H1 (cell line): ENCODE measurements around the gene CKAP4. TPM values are rescaled to one million over a fixed set of nuclear protein-coding genes. Genes with fewer than 3 reads are reported as not detected.

Experiments used
- CTCF ChIA-PET: fragments of 300-600 bp; sonication (Branson Sonifier 250); formaldehyde crosslinking; loops from one replicate; lab custom pipeline; 2021; ENCODE audit not compliant: partially characterized antibody; lab: Charles Lee
- POLR2A ChIA-PET: fragments of 300-600 bp; sonication (Branson Sonifier 250); formaldehyde crosslinking; loops from one replicate; lab custom pipeline; 2021; ENCODE audit warnings: inconsistent platforms; ENCODE audit not compliant: partially characterized antibody; lab: Charles Lee
- DNase-seq, 2 experiments: peaks; one replicate each; pipeline versions ENCODE4 v3.0.0 to v3.0.0-alpha.2; 2010 to 2022; ENCODE audit warnings: low spot score in 2 of 2, low read depth in 1 of 2, mixed read lengths in 1 of 2
- FAIRE-seq: peaks from 2 replicates; lab custom pipeline; 2011; peaks lifted over from hg19 to GRCh38; lab: Jason Lieb, UNC
- H2AFZ ChIP-seq: 2 replicates; pipeline ENCODE4 v1.8.1; 2012; ENCODE audit warnings: low read length, inconsistent platforms
- H2AK5ac ChIP-seq: 2 replicates; pipeline ENCODE4 v1.6.1; 2013; ENCODE audit warnings: low read depth, low read length
- H2BK120ac ChIP-seq: replicated peaks from 2 replicates; pipeline ENCODE3; 2013; ENCODE audit warnings: low read depth, low read length, inconsistent platforms
- H2BK12ac ChIP-seq: 2 replicates; pipeline ENCODE4 v1.6.1; 2013; ENCODE audit warnings: low read depth, low read length
- H2BK15ac ChIP-seq: 2 replicates; pipeline ENCODE4 v1.6.1; 2013; ENCODE audit warnings: low read length
- H2BK20ac ChIP-seq: 2 replicates; pipeline ENCODE4 v1.6.1; 2013; ENCODE audit warnings: low read length
- H2BK5ac ChIP-seq: 2 replicates; pipeline ENCODE4 v1.6.1; 2013; ENCODE audit warnings: low read depth, low read length
- H3K14ac ChIP-seq: 2 replicates; pipeline ENCODE4 v1.6.1; 2013; ENCODE audit warnings: inconsistent platforms; ENCODE audit not compliant: insufficient read length
- H3K18ac ChIP-seq: 2 replicates; pipeline ENCODE4 v1.6.1; 2013; ENCODE audit warnings: low read length; ENCODE audit errors: extremely low read depth
- H3K23ac ChIP-seq: 2 replicates; pipeline ENCODE4 v1.6.1; 2013; ENCODE audit warnings: inconsistent platforms; ENCODE audit not compliant: insufficient read length
- H3K23me2 ChIP-seq: 2 replicates; pipeline ENCODE4 v1.6.1; 2013; ENCODE audit warnings: low read depth, low read length
- H3K27ac ChIP-seq: 2 replicates; pipeline ENCODE4 v1.6.1; 2011; ENCODE audit warnings: low read depth, low read length, inconsistent platforms
- H3K27me3 ChIP-seq, 4 experiments: replicated peaks in 1 of 4; 1 replicate in 1 of 4; 2 replicates in 3 of 4; pipeline versions ENCODE4 v1.6.1 to v1.8.1; 2011 to 2013; ENCODE audit warnings: low read length in 3 of 4, mild to moderate bottlenecking in 3 of 4, inconsistent platforms in 2 of 4, mixed read lengths in 2 of 4, moderate library complexity in 1 of 4; ENCODE audit not compliant: control insufficient read depth in 3 of 4, insufficient read depth in 3 of 4; ENCODE audit errors: extremely low read depth in 1 of 4
- H3K36me3 ChIP-seq, 4 experiments: 2 replicates each; pipeline versions ENCODE4 v1.6.1 to v1.8.1; 2011 to 2013; ENCODE audit warnings: mild to moderate bottlenecking in 4 of 4, low read length in 3 of 4, moderate library complexity in 2 of 4, control low read depth in 1 of 4, inconsistent platforms in 1 of 4; ENCODE audit not compliant: insufficient read depth in 4 of 4, control insufficient read depth in 2 of 4
- H3K4ac ChIP-seq: replicated peaks from 2 replicates; pipeline ENCODE3; 2013; ENCODE audit warnings: low read length, low read depth, mixed read lengths, inconsistent platforms; ENCODE audit not compliant: insufficient read length
- H3K4me1 ChIP-seq, 4 experiments: replicated peaks in 1 of 4; 1 replicate in 1 of 4; 2 replicates in 3 of 4; pipeline versions ENCODE4 v1.6.1 to v1.8.1; 2011 to 2013; ENCODE audit warnings: low read length in 3 of 4, inconsistent platforms in 2 of 4, mixed read lengths in 1 of 4; ENCODE audit not compliant: insufficient read depth in 4 of 4, control insufficient read depth in 3 of 4
- H3K4me2 ChIP-seq, 2 experiments: 2 replicates each; pipeline versions ENCODE4 v1.6.1 to v1.8.1; 2011 to 2013; ENCODE audit warnings: low read depth in 2 of 2, low read length in 2 of 2, control low read depth in 1 of 2, inconsistent platforms in 1 of 2, mild to moderate bottlenecking in 1 of 2; ENCODE audit not compliant: insufficient read depth in 1 of 2
- H3K4me3 ChIP-seq, 4 experiments: fragments of 200-600, 300-600 bp in 1 of 4; sonication (generic), shearing (Covaris generic), sonication (Bioruptor Twin) in 1 of 4; 2 replicates each; pipeline versions ENCODE4 v1.5.1 to v1.8.1; 2011 to 2016; ENCODE audit warnings: low read length in 4 of 4, low read depth in 3 of 4, control low read depth in 2 of 4, inconsistent platforms in 2 of 4, mild to moderate bottlenecking in 2 of 4, mixed read lengths in 1 of 4, moderate library complexity in 1 of 4; ENCODE audit not compliant: insufficient read depth in 2 of 4; ENCODE audit errors: extremely low read depth in 1 of 4
- H3K56ac ChIP-seq: replicated peaks from 2 replicates; pipeline ENCODE3; 2013; ENCODE audit warnings: low read depth, mild to moderate bottlenecking, mixed read lengths, low read length, inconsistent platforms; ENCODE audit not compliant: insufficient read length
- H3K79me1 ChIP-seq: 2 replicates; pipeline ENCODE4 v1.6.1; 2013; ENCODE audit warnings: low read depth, low read length, control low read depth
- H3K79me2 ChIP-seq, 2 experiments: 2 replicates each; pipeline versions ENCODE4 v1.6.1 to v1.8.1; 2012 to 2013; ENCODE audit warnings: low read length in 2 of 2, mild to moderate bottlenecking in 2 of 2, inconsistent platforms in 1 of 2; ENCODE audit not compliant: insufficient read depth in 2 of 2, control insufficient read depth in 1 of 2
- H3K9ac ChIP-seq, 4 experiments: replicated peaks in 1 of 4; 1 replicate in 1 of 4; 2 replicates in 3 of 4; pipeline versions ENCODE4 v1.6.1 to v1.8.1; 2011 to 2013; ENCODE audit warnings: low read depth in 3 of 4, low read length in 3 of 4, control low read depth in 2 of 4, mild to moderate bottlenecking in 2 of 4, moderate library complexity in 2 of 4, inconsistent platforms in 1 of 4; ENCODE audit errors: extremely low read depth in 1 of 4
- H3K9me3 ChIP-seq, 2 experiments: 2 replicates each; pipeline versions ENCODE4 v1.6.1 to v1.8.1; 2012 to 2013; ENCODE audit warnings: mild to moderate bottlenecking in 2 of 2, moderate library complexity in 2 of 2, control low read depth in 1 of 2, inconsistent platforms in 1 of 2, low read depth in 1 of 2, low read length in 1 of 2, mixed read lengths in 1 of 2; ENCODE audit not compliant: insufficient read depth in 2 of 2
- H4K20me1 ChIP-seq, 2 experiments: replicated peaks in 1 of 2; 2 replicates each; pipeline versions ENCODE3 to v1.8.1; 2011 to 2013; ENCODE audit warnings: inconsistent platforms in 2 of 2, low read length in 2 of 2, mild to moderate bottlenecking in 1 of 2; ENCODE audit not compliant: insufficient read depth in 2 of 2, control insufficient read depth in 1 of 2
- H4K5ac ChIP-seq: 2 replicates; pipeline ENCODE4 v1.6.1; 2013; ENCODE audit warnings: low read length, low read depth, mixed read lengths, inconsistent platforms; ENCODE audit not compliant: insufficient read length
- H4K8ac ChIP-seq: 2 replicates; pipeline ENCODE4 v1.8.0; 2013; ENCODE audit warnings: mild to moderate bottlenecking, moderate library complexity, low read length, inconsistent platforms; ENCODE audit not compliant: insufficient read depth; ENCODE audit errors: extremely low read depth
- H4K91ac ChIP-seq: replicated peaks from 2 replicates; pipeline ENCODE3; 2013; ENCODE audit warnings: low read length, mixed read lengths, inconsistent platforms; ENCODE audit not compliant: insufficient read length
- BACH1 ChIP-seq: IDR thresholded peaks from 2 replicates; pipeline ENCODE4 v1.6.1; 2012; ENCODE audit warnings: low read length, improper control_type of control experiment
- BCL11A ChIP-seq, 2 experiments: IDR thresholded peaks; one replicate each; pipeline ENCODE4 v1.6.1; 2011; ENCODE audit warnings: low read depth in 2 of 2, low read length in 2 of 2, mild to moderate bottlenecking in 2 of 2
- CBX5 ChIP-seq: fragments of 300-800, 300-1000 bp; sonication (generic); IDR thresholded peaks from 2 replicates; pipeline ENCODE4 v1.7.1; 2016; ENCODE audit warnings: antibody characterized with exemption, low read length, low read depth
- EP300 ChIP-seq, 2 experiments: IDR thresholded peaks; 1 replicate in 1 of 2; 2 replicates in 1 of 2; pipeline ENCODE4 v1.6.1; 2011 to 2012; ENCODE audit warnings: low read depth in 2 of 2, low read length in 2 of 2, mild to moderate bottlenecking in 2 of 2, borderline replicate concordance in 1 of 2, inconsistent platforms in 1 of 2, moderate library complexity in 1 of 2
- HDAC2 ChIP-seq, 2 experiments: fragments of 300-600 bp in 1 of 2; sonication (generic) in 1 of 2; IDR thresholded peaks; 2 replicates each; pipeline ENCODE4 v1.6.1; 2011 to 2012; ENCODE audit warnings: low read depth in 2 of 2, low read length in 2 of 2, mild to moderate bottlenecking in 2 of 2, moderate library complexity in 2 of 2, borderline replicate concordance in 1 of 2, inconsistent platforms in 1 of 2
- JUN ChIP-seq: IDR thresholded peaks from 2 replicates; pipeline ENCODE4 v1.6.1; 2011; ENCODE audit warnings: low read depth, mild to moderate bottlenecking, improper control_type of control experiment, low read length
- RFX5 ChIP-seq: IDR thresholded peaks from 2 replicates; pipeline ENCODE4 v1.6.1; 2011; ENCODE audit warnings: low read depth, low read length, improper control_type of control experiment, borderline replicate concordance
- SIRT6 ChIP-seq: IDR thresholded peaks from one replicate; pipeline ENCODE4 v1.7.1; 2012; ENCODE audit warnings: low read length, inconsistent platforms
- SP4 ChIP-seq: IDR thresholded peaks from 2 replicates; pipeline ENCODE4 v1.6.1; 2012; ENCODE audit warnings: low read length, inconsistent platforms
- SUZ12 ChIP-seq: fragments of 200-600 bp; sonication (generic); IDR thresholded peaks from 2 replicates; pipeline ENCODE4 v1.6.1; 2012; ENCODE audit warnings: mild to moderate bottlenecking, inconsistent platforms, low read length, moderate library complexity, mixed read lengths
- TAF7 ChIP-seq: optimal IDR thresholded peaks from 2 replicates; pipeline ENCODE3; 2011; ENCODE audit warnings: low read depth, mild to moderate bottlenecking, inconsistent platforms, low read length, moderate library complexity, borderline replicate concordance
- ZNF274 ChIP-seq: IDR thresholded peaks from 2 replicates; pipeline ENCODE4 v1.7.0; 2012; ENCODE audit warnings: low read length, borderline replicate concordance; ENCODE audit errors: extremely low read depth
- WGBS, 2 experiments: shearing (Covaris generic) in 1 of 2; methylation state at CpG; one replicate each; pipeline versions ENCODE4 v1.1.6 to v1.1.7; 2013 to 2015; ENCODE audit warnings: low lambda C conversion rate in 2 of 2, mixed read lengths in 2 of 2, inconsistent platforms in 1 of 2, low coverage in 1 of 2, missing lambda C conversion rate in 1 of 2; ENCODE audit not compliant: insufficient replicate concordance in 2 of 2, insufficient coverage in 1 of 2, insufficient read length in 1 of 2; ENCODE audit errors: extremely low coverage in 1 of 2, missing lambda C conversion rate in 1 of 2; 5-methylcytosine and 5-hydroxymethylcytosine counted together
- polyA plus RNA-seq, 7 experiments: library from polyadenylated mRNA; depleted of rRNA in 3 of 7; stranded (reverse) in 5 of 7; unstranded in 2 of 7; fragments of >200 nt in 5 of 7; fragments of 200-250 nt in 2 of 7; gene quantifications; 1 replicate in 5 of 7; 2 replicates in 1 of 7; 4 replicates in 1 of 7; pipeline versions ENCODE4 v1.2.1 to v1.2.3, GENCODE V29; 2011 to 2013; ENCODE audit warnings: missing spikeins in 2 of 7, mixed read lengths in 2 of 7
- total RNA-seq: library from RNA; stranded (reverse); fragmentation: NEBNext Ultra II Directional; extraction: Animal tissue kit (Norgen Biotek cat#: 25700); gene quantifications from 2 replicates; pipeline ENCODE4 v1.2.1, GENCODE V29; 2021

The CKAP4 gene
- total and polyA plus RNA-seq, 2 of the 8 experiments (the other 6 are each of a cell fraction or from before 2014, with no cell fraction given) = 35.8 to 80.7 TPM

DNA sequence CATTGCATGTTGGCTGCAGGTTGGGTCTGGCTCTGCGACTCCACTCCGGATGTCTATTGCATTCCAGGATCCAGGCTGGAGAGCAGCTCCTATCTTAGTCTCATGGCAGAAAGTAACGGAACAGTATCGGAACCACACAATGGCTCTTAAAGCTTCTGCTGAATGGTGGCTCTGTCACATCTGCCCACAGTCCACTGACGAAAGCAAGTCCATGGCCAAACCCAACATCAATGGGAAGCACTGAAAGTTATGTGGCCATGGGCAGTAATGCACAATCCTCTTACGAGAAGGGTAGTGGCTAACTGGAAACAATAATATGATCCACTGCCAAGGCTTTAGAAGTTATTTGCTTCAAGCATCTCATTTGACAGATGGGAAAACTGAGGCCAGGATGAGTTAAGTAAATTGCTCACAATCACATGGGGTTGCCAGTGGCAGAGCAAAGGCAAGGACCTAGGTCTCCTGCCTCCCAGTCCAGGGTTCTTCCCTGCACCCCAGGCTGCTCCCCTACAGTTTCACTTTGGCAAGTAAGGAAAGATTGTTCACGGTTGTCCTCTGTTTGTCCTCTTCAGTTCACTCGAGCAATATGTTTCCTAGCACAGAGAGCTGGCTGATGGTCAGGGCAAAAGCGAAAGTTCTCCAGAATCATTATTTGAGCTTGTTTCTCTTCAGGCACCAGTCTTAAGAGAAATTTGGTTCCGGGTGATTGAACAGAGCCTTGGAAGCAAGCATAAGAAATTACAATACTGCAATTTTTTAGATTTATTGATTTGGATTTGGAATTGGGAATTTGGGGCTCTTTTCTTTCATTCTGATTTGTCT is 54.2 kb downstream of the CKAP4 start:
- H3K27me3 ChIP-seq = no peaks in the 10 kb centered on the region
- H3K18ac ChIP-seq = no peak overlapping the region
- H2BK5ac ChIP-seq = no peak overlapping the region
- H4K20me1 ChIP-seq = no peaks in the 10 kb centered on the region
- H4K8ac ChIP-seq = no peak overlapping the region
- no peak overlapping the region for H4K91ac ChIP-seq
- H4K5ac ChIP-seq = no peak overlapping the region
- H2BK15ac ChIP-seq = no peak overlapping the region
- H3K4me2 ChIP-seq = no peak overlapping the region
- H3K23ac ChIP-seq = no peak overlapping the region
- no peak overlapping the region for H2BK20ac ChIP-seq
- no peak overlapping the region for H3K9ac ChIP-seq
- H3K9me3 ChIP-seq = no peaks in the 10 kb centered on the region
- ChIA-PET POLR2A (no interaction called here), CTCF (interaction anchor here (0.7 to 3.0 kb wide), 4 partner anchors 8 to 89 kb away, joined by 3 to 14 read pairs (median 4); no protein-coding TSS in a partner anchor)
- no peak for DNase-seq
- peaks cover 0 to 2% (median 0%) of the 10 kb centered on the region in 4 experiments; a peak in 1 of 7 replicates for H3K4me1 ChIP-seq
- no peaks in the 10 kb centered on the region for H3K79me2 ChIP-seq
- H3K79me1 ChIP-seq = no peaks in the 10 kb centered on the region
- 85% methylated on average over 10 of the region's 10 CpGs; no CpG with 5 or more reads in 1 of the 2 experiments for WGBS, 2 experiments
- no peak overlapping the region for H3K56ac ChIP-seq
- no peak overlapping the region for H3K14ac ChIP-seq
- H2AK5ac ChIP-seq = no peak overlapping the region
- H3K23me2 ChIP-seq = no peaks in the 10 kb centered on the region
- H2BK120ac ChIP-seq = no peak overlapping the region
- H3K36me3 ChIP-seq = no peaks in the 10 kb centered on the region
- no peak overlapping the region for H3K27ac ChIP-seq
- H3K4ac ChIP-seq = no peak overlapping the region
- no peak for FAIRE-seq
- H2AFZ ChIP-seq = no peak overlapping the region
- no peak overlapping the region for H3K4me3 ChIP-seq
- no peak overlapping the region for H2BK12ac ChIP-seq
- no peak for TF ChIP-seq TAF7
- no peak for TF ChIP-seq BCL11A (IDR thresholded peaks at IDR 0.05; ENCODE audit: low read depth in 2 of 2, low read length in 2 of 2)
- TF ChIP-seq HDAC2 (IDR thresholded peaks at IDR 0.05; ENCODE audit: borderline replicate concordance in 1 of 2, low read depth in 2 of 2, low read length in 2 of 2) = no peak
- TF ChIP-seq SP4 = no peak
- no peak for TF ChIP-seq CBX5
- no peak for TF ChIP-seq EP300 (IDR thresholded peaks at IDR 0.05; ENCODE audit: borderline replicate concordance in 1 of 2, low read depth in 2 of 2, low read length in 2 of 2)
- no peak for TF ChIP-seq RFX5
- no peak for TF ChIP-seq ZNF274
- no peak for TF ChIP-seq SIRT6
- no peak for TF ChIP-seq SUZ12
- no peak for TF ChIP-seq JUN
- no peak for TF ChIP-seq BACH1
